ENCODE results near the gene CSRNP3.

DNA sequence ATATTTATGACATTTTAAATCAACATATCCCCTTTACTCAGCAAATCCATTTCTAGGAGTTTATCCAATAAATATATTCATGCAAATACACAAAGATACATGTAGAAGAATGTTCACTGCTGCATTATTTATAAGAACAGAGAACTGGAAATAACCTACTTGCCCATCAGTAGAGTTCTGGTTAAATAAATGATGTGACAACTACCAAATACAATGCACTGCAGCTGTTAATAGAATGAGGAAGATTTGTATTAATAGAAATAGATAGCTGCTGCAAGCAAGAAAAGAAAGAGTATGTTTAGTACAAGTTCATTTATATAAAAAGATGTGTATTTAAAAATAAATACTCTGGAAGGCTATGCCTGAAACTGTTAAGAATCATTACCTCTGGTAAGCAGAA, 49.3 kb upstream of the CSRNP3 start:
- TF ChIP-seq, protein P1, sequence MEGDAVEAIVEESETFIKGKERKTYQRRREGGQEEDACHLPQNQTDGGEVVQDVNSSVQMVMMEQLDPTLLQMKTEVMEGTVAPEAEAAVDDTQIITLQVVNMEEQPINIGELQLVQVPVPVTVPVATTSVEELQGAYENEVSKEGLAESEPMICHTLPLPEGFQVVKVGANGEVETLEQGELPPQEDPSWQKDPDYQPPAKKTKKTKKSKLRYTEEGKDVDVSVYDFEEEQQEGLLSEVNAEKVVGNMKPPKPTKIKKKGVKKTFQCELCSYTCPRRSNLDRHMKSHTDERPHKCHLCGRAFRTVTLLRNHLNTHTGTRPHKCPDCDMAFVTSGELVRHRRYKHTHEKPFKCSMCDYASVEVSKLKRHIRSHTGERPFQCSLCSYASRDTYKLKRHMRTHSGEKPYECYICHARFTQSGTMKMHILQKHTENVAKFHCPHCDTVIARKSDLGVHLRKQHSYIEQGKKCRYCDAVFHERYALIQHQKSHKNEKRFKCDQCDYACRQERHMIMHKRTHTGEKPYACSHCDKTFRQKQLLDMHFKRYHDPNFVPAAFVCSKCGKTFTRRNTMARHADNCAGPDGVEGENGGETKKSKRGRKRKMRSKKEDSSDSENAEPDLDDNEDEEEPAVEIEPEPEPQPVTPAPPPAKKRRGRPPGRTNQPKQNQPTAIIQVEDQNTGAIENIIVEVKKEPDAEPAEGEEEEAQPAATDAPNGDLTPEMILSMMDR (IDR thresholded peaks at IDR 0.05), result no peak
- no peak for TF ChIP-seq ZFX (IDR thresholded peaks at IDR 0.05; ENCODE audit: borderline replicate concordance)

All from 22Rv1 (cell line).